Stimulated activated CD4-positive, alpha-beta T cell treated with anti-CD3 and anti-CD28 coated beads, Interleukin-1b, Interleukin-23, amount 100 ng/mL, for 24 hours (primary cell): ENCODE measurements around the gene CLEC11A.
"Not testable (repeated sequence)": the region's sequence is repeated elsewhere in the genome, so short reads cannot be mapped to it uniquely, and the experiment has no call there.

Experiments used
- DNase-seq, 4 experiments: peaks; one replicate each; pipeline ENCODE4 v3.0.0-alpha.2; 2020; ENCODE audit warnings: low read depth in 4 of 4, low spot score in 1 of 4

The CLEC11A gene

DNA sequence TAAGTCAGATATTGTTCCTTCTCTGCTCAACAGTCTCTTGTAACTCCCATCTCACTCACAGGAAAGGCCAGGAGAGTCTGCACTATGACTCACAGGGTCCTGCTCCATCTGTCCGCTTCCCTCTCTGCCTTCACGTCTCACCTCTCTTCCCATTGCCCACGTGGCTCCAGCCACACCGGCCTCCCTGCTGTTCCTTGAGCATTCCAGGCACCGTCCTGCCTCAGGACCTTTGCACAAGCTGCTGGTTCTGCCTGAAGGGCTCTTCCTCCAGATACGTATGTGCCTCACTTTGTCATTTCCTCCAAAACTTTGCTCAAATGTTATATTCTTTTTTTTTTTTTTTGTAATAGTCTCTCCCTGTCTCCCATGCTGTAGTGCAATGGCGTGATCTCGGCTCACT, 33.1 kb downstream of the CLEC11A start:
- DNase-seq: not testable (repeated sequence)

DNA sequence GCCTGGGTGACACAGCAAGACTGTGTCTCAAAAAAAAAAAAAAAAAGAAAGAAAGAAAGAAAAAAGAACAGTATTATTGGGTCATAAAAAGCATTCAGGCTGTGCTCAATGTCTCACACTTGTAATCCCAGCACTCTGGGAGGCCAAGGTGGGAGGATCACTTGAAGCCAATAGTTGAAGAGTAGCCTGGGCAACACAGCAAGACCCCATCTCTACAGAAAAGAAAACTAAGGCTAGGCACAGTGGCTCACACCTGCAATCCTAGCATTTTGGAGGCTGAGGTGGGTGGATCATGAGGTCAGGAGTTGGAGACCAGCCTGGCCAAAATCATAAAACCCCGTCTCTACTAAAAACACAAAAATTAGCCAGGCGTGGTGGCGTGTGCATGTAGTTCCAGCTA, 34.5 kb downstream of the CLEC11A start:
- not testable (repeated sequence) for DNase-seq

DNA sequence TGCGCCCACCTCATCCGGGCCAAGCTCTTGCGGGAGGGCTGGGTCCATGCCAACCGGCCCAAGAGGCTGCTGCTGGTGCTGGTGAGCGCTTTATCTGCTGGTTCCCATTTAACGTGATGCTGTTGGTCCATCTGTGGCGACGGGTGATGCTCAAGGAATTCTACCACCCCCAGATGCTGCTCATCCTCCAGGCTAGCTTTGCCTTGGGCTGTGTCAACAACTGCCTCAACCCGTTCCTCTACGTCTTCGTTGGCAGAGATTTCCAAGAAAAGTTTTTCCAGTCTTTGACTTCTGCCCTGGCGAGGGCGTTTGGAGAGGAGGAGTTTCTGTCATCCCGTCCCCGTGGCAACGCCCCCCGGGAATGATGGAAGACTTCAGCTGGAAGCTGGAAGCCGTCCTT, 35.9 kb downstream of the CLEC11A start:
- DNase-seq: not testable (repeated sequence)

DNA sequence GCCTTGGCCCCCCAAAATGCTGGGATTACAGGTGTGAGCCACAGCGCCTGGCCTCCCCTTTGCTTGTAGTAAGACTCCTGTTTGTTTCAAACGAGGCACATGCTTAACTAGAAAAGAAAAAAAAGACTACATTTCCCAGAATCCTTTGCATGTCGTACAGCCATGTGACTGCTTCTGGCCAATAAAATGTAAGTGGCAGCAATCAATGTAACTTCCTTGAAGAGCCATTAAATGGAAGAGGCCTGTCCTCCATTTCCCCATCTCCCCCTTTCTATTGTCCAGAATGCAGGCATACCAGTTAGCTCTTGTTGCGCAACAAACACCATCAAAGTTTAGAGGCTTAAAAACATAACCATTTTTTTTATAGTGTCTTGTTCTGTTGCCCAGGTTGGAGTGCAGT, 36.7 kb downstream of the CLEC11A start:
- DNase-seq: no peak

DNA sequence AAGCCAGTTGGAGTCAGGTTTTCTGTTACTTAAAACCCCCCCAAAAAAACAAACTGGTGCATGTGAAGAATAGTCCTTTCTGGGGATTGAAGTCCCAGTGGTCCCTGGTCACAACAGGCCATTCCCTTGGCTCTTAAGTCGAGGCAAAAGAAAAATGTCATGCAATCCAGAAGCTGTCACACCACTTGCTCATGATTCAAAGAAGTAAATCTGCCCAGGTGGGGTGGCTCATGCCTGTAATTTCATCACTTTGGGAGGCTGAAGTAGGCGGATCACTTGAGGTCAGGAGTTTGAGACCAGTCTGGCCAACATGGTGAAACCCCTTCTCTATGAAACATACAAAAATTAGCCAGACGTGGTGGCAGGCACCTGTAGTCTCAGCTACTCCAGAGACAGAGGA, 38.3 kb downstream of the CLEC11A start:
- DNase-seq: not testable (repeated sequence)

DNA sequence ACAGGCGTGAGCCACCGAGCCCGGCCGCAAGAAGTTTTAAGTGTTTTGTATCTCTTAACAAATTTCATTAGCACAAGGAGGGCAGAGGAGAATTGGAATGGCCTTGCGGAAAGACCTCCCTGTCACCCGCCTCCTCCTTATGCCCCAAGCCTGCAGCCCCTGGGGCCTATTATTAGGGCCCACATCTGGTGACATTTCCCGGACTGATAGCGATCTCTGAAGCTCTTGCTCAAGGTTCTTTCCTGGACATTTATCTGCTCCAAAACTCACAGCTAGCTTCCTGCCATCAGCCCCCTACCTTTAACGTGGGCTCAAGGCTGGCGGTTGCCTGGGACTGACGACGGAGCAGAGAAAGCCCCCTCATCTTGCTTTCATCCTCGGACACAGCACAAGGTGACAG, 40.4 kb downstream of the CLEC11A start:
- not testable (repeated sequence) for DNase-seq

DNA sequence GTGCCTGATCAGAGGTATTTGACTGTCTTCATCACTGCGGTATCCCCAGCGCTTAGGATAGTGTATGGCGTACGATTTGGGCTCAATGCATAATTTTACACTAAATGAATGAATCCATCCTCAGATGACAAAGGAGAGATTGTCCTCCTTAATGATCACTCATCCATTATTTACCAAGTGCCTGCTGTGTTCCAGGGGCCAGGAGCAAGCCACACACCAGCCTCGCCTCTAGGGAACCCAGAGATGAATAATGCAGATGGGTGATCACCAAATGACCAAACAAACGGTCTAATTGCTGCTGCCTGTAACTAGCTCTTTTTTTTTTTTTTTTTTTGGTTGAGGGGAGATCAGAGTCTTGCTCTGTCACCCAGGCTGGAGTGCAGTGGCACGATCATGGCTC, 41.2 kb downstream of the CLEC11A start:
- DNase-seq: no peak

DNA sequence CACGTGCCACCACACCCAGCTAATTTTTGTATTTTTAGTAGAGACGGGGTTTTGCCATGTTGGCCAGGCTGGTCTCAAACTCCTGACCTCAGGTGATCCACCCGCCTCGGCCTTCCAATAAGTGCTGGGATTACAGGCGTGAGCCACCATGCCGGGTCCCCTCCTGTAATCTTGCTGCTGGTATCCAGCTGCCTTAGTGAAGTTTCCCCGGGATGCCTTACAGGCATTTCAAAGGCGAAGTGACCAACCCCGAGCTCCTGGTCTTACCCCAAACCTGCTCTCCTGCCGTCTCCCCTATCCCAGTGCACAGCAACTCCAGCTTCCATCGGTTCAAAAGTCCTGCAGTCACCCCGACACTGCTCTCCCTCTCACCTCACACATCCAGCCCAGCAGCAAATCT, 43.6 kb downstream of the CLEC11A start:
- DNase-seq: not testable (repeated sequence)

DNA sequence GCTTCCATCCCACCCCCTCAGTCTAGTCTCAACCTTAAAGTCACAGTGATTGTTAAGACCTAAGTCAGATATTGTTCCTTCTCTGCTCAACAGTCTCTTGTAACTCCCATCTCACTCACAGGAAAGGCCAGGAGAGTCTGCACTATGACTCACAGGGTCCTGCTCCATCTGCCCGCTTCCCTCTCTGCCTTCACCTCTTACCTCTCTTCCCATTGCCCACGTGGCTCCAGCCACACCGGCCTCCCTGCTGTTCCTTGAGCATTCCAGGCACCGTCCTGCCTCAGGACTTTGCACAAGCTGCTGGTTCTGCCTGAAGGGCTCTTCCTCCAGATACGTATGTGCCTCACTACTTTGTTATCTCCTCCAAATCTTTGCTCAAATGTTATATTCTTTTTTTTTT, 44.1 kb downstream of the CLEC11A start:
- not testable (repeated sequence) for DNase-seq

DNA sequence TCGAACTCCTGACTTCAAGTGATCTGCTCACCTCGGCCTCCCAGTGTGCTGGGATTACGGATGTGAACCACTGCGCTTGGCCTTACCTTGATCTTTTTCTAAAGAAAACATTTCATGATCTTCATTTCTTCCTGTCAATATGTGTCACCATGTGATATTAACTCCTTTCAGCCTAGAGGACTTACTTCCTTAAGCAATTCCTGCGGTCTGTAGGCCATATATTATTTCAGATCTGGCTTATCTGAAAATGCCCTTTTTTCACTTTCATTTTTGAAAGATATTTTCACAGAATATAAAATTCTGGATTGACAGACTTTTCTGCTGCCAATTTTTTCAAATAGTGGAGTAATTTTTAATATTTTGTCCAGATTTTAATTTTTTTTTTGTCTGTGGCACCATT, 45.1 kb downstream of the CLEC11A start:
- no peak for DNase-seq

DNA sequence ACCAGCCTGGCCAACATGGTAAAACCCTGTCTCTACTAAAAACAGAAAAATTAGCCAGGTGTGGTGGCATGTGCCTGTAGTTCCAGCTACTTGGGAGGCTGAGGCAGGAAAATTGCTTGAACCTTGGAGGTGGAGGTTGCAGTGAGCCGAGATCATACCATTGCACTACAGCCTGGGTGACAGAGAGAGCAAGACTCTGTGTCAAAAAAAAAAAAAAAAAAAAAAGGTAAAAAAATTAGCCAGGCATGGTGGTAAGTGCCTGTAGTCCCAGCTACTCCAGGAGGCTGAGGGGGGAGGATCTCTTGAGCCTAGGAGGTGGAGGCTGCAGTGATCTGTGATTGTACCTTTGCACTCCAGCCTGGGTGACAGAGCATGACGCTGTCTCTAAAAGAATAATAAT, 47.0 kb downstream of the CLEC11A start, which contains the start of gene GPR32:
TSS of gene GPR32 (plus strand) at position 301 of the 400 bp plus-strand sequence. CDS start 137 bp downstream, outside the sequence.
- DNase-seq: not testable (repeated sequence)

DNA sequence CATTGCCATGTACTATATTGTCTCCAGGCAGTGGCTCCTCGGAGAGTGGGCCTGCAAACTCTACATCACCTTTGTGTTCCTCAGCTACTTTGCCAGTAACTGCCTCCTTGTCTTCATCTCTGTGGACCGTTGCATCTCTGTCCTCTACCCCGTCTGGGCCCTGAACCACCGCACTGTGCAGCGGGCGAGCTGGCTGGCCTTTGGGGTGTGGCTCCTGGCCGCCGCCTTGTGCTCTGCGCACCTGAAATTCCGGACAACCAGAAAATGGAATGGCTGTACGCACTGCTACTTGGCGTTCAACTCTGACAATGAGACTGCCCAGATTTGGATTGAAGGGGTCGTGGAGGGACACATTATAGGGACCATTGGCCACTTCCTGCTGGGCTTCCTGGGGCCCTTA, 47.7 kb downstream of the CLEC11A start:
- DNase-seq: no peak

DNA sequence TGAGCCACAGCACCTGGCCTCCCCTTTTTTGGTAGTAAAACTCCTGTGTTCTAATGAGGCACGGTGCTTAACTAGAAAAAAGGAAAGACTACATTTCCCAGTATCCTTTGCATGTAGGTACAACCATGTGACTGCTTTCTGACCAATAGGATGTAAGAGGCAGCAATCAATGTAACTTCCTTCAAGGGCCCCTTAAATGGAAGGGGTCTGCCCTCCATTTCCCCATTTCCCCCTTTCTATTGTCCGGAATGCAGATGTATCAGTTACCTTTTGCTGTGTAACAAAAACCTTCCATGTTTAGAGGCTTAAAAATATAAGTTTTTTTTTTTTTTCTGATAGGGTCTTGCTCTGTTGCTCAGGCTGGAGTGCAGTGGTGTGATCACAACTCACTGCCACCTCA, 49.3 kb downstream of the CLEC11A start:
- no peak for DNase-seq

DNA sequence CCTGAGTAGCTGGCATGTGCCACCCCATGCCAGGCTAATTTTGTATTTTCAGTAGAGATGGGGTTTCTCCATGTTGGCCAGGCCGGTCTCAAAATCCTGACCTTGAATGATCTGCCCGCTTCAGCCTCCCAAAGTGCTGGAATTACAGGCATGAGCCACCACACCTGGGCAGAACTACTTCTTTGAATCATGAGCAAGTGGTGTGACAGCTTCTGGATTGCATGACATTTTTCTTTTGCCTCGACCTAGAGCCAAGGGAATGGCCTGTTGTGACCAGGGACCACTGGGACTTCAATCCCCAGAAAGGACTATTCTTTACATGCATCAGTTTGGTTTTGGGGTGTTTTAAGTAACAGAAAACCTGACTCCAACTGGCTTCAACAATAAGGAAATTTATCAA, 49.7 kb downstream of the CLEC11A start:
- not testable (repeated sequence) for DNase-seq

DNA sequence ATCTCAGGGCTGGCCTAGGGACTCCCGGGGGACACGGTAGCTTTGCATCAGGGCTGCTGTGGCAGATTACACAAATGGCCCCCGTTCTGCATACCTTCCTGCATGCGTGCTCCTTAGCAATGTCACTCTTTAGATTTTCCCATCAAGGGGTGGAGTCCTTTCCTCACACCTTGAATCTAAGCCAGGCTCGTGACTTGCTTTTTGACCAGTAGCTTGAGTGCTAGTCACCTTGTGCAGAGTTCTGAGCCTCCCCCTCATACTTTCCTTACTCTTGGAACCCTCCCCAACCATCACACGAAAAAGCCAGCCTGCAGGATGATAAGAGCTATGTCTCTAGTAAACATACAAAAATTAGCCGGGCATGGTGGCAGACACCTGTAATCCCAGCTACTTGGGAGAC, 50.3 kb downstream of the CLEC11A start:
- not testable (repeated sequence) for DNase-seq
